HG03439 (cell line): ENCODE data around the gene TNP1.

ENCODE experiments used
- ATAC-seq: cut with Tn5 transposase; IDR thresholded peaks from one replicate; pipeline ENCODE4 v1.9.1; 2021; ENCODE audit warnings: mild to moderate bottlenecking, moderate library complexity; ENCODE audit not compliant: unreplicated experiment

TNP1 gene, protein sequence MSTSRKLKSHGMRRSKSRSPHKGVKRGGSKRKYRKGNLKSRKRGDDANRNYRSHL

DNA sequence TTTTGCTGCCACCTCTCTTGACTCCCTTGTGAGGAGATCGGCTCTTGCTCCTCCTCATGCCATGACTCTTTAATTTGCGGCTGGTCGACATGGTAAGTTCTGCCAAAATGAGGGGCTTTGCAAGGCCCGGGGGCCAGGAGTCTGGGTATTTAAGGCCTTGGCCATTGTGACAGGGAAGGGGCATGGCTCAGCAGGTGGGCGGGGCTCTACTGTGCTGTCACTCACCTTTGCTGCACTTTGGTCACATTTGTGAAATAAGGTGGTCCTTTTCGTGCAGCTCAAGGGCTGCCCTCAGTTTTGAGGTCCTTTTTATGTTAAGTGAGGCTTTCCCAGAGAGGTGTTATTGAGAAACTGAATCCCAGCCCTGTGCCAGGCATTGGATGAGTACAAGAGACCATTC is at the start of gene TNP1:
Gene TNP1 (minus strand): TSS at position 121 of the 400 bp plus-strand sequence. CDS start 30 bp downstream, at position 91.
- ATAC-seq = no peak

DNA sequence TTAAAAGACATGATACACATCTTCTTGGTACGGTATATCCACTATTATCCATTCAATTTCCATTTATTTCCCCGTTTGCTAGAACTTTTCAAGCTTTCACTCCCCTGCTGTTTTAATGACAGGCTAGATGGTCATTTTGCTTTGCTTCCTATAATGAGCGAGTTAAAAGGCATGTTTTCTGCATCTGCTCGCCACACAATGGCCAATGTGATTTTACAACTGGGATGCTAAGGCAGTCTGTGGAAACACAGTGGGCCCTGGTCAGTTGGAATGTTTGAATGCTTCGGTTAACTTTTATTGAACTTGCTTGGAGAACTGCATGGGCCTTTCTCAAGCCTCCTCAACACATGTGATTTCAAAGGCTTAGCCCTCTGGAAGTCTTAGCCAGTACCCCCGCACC is 48.4 kb upstream of the TNP1 start:
- no peak for ATAC-seq

DNA sequence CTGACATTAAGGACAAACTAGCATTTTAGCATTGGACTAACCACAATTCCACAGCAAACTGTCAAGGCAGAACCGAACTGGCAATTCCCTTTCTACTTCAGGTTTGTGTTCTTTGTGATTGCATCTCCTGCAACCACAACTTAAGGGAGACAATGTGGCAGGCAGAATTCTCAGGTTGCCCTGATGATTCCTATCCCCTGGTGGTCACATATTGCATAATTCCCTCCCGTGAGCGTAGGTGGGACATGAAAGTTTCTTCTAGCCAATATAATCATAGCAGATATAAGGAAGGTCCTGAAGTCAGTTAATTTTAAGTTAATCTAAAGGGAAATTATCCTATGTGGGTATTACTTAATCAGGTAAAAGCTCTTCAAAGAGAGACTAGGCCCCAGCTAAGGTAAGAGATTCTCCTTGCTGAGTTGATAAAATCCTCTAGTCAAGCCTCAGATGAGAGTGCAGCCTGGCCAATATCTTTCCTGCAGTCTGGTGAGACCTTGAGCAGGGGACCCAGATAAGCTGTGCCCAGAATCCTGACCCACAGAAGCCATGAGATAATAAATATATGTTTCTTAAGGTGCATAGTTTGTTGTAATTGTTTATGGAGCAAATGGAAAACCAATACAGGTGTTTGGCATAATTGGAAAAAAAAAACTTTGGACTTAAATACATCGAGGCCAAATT is 45.9 kb upstream of the TNP1 start:
- ATAC-seq = no peak

DNA sequence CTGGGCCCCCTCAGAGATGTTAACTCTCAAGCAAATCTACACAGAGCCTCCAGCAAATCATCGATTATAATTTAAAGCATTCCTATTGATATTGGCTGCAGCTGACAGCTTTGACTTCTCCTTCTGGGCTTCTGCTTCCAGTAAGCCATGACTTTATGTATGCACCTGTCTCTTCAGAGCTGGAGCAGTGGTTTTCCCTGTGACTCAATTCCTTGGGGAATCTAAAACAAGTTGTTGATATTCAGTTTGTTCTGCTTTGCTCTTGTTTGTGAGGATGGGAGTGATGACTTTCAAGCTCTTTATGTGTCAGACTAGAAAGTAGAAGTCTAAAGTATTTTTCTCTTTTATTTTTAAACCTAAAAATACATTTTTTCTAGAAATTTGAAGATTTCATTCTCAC is 45.1 kb upstream of the TNP1 start:
- no peak for ATAC-seq

DNA sequence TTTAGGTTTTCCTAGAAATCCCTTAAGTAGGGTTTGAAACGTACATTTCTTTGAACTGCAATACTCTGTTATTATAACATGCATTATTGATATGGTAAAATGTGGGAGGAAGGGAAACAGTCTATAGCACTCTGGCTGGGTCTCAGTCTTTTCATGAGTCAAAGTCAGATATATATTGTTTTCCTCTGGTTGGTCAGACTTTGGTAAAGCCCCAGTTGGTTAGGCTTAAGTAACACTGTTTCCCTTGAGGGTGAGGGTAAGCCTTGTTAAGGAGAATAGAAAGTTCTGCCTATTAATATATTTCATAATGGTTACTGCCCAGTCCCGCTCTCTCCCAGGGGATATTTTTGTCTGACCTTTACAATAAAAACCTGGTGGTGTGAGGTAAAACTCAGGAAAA is 44.7 kb upstream of the TNP1 start:
- ATAC-seq = no peak

DNA sequence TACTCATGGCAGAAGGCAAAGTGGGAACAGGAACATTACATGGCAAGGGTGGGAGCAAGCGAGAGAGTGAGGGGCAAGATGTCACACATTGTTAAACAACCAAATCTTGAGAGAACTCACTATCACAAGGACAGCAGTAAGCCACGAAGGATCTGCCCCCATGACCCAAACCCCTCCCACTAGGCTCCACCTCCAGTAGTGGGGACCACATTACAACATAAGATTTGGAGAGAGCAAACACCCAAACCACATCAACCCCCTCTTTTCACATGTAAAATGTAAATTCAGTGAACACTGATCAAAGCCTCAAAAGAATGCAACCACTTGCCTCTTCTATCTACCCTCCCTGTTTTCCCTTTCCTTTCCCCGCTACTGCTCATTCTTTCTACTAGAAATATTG is 43.6 kb upstream of the TNP1 start:
- no peak for ATAC-seq

DNA sequence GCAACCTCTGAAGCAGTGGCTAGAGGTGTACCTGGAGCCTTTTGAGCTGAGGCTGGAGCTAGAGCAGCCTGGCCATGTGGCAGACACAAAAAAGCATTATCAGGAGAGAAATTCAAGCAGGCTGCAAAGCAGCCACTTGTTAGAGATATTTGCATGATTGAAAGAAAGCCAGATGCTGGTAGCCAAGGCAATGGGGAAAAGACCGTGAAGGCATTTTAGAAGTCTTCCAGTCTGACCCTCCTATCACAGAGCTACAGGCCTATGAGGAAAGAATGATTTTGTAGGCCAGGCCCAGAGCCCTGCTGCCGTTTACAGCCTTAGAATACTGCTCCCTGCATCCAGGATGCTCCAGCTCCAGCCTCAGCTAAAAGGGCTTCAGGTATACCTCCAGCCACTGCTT is 41.4 kb upstream of the TNP1 start:
- no peak for ATAC-seq

DNA sequence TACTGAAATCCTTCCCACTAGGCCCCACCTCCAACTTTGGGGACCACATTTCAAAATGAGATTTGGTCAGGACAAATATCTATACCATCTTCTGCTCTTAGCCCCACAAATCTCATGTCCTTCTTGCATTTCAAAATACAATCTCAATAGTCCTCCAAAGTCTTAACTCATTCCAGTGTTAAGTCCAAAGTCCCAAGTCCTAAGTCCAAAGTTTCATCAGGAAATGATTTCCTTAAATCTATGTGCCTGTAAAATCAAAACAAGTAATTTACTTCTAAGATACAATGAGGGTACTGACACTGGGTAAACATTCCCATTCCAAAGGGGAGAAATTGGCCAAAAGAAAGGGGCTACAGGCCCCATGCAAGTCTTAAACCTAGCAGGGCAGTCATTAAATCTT is 40.5 kb upstream of the TNP1 start:
- ATAC-seq = no peak

DNA sequence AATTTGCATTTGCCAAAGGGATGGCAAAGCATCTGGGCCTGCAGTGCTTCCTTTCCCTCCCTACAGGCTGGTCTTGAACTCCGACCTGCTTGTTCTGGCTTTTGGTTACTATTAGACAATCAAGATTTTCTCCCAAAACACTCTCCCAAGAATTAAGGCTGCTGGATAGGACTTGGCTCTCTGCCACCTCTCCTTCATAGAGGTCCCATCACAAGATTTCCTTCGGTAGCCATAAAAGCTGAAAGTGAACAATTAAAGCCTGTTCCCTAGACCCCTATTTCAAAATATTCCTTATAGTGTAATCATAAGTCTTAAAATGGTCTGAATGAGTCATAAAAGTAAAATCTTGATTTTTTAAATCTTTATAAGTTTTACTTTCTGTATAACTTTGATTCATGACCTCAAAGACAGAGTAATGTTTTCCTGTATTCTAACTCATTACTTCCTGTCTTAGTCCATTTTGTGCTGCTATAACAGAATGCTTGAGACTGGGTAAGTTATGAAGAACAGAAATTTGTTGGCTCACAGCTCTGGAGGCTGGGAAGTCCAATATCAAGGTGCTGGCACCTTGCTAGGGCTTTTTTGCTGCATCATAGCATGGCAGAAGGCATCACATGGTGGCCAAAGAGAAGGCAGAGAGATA is 37.8 kb upstream of the TNP1 start:
- ATAC-seq = no peak

DNA sequence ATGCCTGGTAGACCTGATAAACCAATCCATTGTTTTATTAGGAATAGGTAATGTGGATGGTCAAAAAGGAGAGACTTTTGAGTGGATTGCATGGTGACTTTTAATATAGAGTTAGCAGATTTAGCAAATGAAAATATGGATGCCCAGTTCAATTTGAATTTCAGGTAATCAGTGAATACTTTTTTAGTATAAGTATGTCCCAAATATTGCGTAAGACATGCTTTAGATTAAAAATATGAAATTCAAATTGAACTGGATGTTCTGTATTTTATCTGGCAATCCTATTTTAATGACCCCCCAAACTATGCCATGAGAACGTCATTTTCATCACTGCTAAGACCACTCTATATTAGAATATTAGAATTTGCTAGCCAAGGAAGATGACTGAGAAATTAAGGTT is 30.3 kb upstream of the TNP1 start:
- ATAC-seq = no peak

DNA sequence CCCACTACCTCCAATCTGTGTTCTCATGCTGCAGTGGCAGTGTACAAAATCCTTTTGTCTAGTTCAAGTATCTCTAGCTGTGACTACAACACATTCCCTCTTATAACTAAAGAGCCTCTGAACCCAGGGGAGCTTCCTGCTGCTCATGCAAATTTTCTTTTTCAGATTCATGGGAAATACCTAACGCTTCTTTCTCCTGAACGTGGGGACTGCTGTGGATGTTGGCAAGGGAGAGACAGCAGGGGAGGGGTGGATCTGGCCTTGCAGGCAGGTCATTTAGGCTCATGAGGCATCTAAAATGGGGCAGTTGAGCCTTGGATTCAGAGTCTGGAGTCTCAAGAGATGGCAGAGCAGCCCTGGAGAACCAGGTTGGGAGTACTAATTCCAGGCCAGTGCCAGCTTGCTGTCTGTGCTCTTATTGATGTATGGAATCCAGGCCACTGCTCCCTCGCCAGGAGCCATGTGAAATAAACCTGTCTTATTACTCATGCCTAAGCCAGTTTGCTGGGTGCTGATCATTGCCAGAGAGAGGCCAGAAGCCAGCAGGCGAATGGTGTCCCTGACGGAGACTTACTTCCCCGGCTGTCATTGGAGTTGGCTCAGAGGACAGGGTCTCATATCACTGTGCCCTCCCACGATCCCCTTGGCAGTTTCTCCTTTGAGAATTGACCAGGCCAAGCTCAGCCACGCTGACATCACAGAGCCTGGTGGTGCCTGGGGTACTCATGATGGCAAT is 29.2 kb upstream of the TNP1 start:
- ATAC-seq = no peak

DNA sequence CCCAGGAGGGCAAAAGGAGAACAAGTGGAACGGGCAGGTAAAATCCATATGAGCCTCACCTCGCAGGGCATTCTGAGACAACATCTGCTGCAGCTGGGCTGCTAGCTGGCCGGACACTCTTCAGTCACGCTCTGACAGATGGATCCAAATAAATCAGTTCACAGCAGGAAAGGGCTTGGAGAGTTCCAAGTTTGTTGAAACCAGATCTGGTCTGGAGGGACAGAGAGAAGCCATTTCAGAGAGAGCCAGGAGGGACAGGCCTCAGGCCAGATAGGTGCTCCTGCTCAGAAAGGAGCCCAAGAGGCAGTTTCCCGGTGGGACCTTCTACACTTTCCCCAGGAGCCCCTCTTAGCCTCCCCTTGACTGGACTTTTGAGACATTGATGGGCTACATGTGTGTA is 28.2 kb upstream of the TNP1 start:
- no peak for ATAC-seq

DNA sequence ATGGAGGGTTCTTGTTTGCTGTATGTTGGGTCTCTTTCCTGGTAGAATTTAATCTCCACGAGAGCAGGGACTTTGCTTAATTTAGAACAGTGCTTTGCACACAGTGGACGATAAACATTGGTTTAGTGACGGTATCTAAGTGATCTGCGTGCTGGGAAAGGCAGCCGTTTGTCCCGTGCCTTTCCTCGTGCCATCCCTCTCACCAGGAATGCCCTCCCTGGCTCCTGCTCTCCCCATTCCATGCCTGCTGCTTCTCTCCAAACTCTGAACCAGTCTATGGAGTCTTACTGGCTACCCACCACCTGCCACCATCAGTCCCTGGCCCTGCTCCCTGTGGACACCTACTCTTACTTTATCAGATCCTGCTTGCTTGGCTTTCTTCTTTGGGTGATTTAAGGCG is 27.3 kb upstream of the TNP1 start:
- ATAC-seq = no peak

DNA sequence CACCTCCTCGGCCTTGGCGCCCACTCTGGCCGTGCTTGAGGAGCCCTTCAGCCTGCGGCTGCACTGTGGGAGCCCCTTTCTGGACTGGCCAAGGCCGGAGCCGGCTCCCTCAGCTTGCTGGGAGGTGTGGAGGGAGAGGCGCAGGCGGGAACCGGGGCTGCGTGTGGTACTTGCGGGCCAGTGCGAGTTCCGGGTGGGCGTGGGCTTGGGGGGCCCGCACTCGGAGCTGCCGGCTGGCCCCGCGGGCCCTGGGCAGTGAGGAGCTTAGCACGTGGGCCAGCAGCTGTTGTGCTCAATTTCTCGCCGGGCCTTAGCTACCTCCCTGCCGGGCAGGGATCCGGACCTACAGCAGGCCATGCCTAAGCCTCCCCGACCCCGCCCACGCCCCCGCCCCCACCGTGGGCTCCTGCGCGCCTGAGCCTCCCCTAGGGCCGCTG is 25.3 kb upstream of the TNP1 start:
- no peak for ATAC-seq

DNA sequence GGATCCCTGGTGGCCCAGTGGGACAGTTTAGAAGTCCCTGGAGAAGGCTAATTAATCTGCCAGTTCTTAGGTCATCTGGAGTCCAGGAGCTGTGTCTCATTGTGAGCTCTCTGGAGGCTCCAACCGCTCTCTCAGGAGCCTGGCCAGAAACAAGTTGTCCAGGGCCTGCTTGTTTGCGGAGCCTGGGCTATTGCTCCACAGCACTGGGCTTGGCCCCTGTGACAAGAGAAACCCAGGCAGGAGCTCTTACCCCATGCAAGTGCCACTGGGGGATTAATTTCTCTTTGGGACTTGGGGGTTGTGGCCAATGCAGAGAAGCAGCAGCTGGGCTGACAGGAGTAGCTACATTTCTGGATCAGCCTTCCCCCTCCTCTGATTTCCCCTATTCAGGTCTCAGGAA is 24.5 kb upstream of the TNP1 start:
- ATAC-seq = no peak

DNA sequence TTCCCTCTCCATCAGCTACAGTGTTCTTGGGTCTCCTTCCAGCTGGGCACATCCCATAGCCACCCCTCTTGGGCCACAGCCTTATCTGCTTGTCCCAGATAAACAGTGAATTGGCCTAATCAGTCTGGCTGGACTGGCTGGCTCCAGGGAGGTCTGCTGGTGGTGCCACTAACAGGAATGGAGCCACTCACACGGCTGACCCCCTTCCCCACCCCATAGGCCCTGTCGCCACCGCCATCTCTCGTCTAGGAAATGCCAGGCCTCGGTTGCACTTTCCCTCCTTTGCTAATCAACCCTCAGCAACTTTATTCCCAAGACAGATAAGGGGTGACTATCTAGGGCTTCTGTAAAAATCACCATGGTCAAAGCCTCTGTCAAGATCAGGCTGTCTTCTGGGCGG is 23.0 kb upstream of the TNP1 start:
- ATAC-seq = no peak

DNA sequence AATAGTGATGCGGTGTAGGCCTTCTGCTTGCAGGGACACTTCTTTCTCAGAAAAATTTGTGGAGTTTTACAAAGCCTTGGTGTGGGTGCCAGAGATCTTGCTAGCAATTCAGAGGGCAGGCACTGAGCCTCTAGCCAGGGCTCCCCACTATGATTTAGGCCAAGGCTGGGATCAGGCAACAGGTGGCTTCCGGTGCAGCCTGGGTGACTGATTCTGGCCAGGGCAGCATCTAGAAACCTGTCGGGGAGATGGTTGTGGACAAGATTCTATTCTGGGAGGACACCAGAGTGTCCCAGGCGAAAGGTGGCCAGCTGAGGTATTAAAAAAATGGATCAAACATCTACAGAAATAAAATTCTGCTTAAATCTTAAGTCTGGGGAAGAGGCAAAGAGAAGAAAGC is 21.5 kb upstream of the TNP1 start:
- ATAC-seq = no peak

DNA sequence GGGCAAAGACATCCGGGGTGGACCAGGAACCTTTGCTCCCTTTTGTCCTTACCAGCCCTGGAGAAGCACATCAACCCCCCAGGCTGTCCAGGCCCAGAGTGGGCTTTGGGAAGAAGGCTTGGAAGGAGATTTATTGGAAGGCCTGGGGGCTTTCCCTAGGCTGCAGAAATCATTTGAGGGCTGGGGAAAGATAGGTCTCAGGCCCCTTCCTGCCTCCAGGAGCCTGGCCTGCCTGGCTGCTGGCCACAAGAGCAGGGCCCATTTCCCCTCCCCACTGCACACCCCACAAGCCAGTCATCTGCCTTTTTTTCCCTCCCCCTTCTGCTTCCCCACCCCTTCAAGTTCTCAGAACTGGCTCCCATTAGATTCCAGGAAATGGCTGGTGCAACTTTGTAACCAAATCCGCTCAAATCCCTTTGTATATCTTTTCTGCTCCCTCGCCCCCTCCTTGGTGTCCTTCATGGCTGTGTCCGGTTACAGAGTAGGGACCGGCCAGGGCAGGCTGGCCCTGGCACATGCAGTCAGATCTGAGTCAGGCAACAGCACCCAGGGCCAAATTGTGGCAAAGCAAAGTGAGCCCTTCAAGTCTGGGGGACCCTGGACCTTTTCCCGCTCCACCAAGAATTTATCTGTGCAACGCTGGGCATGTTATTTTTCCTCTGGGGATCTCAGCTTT is 20.8 kb upstream of the TNP1 start:
- no peak for ATAC-seq

DNA sequence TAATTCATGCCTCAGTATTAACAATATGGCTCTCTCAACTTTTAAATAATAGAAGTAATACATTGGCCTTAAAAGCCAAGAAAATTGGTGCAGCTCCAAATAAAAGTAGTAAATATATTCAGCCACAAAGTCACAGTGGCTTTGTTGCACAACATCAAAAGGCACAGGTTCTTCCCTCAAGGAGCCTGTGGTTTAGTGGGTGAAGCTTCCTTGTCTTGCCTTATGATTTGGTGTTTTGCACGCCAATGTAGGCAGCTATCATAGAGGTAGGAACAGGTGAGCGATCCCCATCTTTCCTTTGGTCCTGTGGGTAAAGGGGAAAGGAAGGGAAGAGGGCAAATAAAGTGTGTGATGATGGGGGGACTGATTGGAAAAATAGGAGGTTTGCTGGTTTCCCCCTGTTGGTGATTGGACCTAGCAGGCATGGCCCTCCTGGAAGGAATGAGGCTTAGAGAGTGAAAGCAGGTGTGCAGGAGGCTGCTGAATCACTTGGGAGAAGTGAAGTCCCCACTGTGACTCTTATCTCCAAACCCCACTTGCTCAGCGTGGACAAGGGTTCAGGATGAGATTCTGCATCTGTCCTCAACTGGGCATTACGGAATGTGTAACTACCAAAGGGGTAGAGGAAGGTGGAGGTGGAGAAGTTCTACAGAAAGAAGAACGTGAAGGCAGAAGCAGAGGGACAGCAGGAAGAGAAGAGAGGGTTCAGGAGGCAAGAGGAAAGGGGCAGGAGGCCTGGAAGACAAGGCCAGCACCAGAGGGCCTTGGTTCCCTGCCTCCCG is 20.1 kb upstream of the TNP1 start:
- ATAC-seq = no peak

DNA sequence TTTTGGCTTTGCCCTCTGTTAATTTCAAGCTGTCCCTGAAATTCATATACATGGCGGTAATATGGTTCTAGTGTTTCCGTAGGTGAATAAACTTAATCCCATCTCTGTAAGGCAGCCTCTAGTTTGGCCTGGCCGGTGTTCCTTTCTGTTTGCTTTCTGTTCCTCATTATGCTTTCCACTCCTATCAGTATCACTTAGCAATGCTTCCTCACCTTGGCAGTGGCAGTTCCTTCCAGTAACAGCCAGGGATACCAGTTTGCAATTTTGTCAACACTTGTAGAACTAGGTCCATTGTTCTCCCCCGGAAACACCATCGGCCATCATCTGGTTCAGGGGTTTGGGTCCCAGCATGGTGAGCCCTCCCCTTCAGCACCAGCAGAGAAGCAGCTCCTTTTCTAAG is 18.2 kb upstream of the TNP1 start:
- no peak for ATAC-seq

DNA sequence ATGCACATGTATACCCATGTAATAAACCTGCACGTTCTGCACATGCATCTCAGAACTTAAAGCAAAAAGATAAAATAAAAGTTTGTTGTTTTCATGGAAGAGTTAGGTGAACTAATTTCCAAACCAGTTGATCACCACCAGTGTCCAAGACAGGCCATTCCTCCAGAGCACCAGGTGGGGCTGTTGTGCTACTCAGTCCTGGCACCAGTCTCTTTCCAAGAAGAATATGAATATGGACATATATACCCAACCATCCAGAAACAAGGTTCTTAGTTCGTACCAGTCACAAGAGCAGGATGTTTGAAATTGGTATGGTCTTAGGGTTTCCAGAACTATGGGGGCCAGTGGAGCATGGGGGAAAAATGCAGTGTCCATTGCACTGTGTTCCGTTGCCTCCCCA is 17.2 kb upstream of the TNP1 start:
- no peak for ATAC-seq
